Natural killer cell (primary cell): Measurements from ENCODE around the gene METRNL. TPM values are rescaled to one million over a fixed set of nuclear protein-coding genes. Genes with fewer than 3 reads are reported as not detected.

Experiments
- ATAC-seq, 3 donors: fragments of 150-1000 bp in 2 of 3; fragments of 200-7000 bp in 1 of 3; cut with Tn5 transposase; 1 replicate in 1 of 3; 2 replicates in 2 of 3; pipeline ENCODE4 v1.10.0; 2021; ENCODE audit warnings: mild to moderate bottlenecking in 2 of 3, moderate library complexity in 2 of 3
- DNase-seq, 2 donors: peaks; one replicate each; pipeline versions ENCODE4 v3.0.0 to v3.0.0-alpha.2; 2013 to 2021; ENCODE audit warnings: mixed read lengths in 1 of 2
- H3K27ac ChIP-seq: one replicate; pipeline ENCODE4 v1.5.1; 2013; ENCODE audit warnings: mild to moderate bottlenecking, low read length
- H3K27me3 ChIP-seq: one replicate; pipeline ENCODE4 v1.6.1; 2013; ENCODE audit warnings: low read length; ENCODE audit not compliant: control insufficient read depth, insufficient read depth
- H3K36me3 ChIP-seq: one replicate; pipeline ENCODE4 v1.6.1; 2013; ENCODE audit warnings: low read length; ENCODE audit not compliant: control insufficient read depth, insufficient read depth
- H3K4me1 ChIP-seq: one replicate; pipeline ENCODE4 v1.6.1; 2013; ENCODE audit warnings: low read length; ENCODE audit not compliant: control insufficient read depth, insufficient read depth
- H3K4me3 ChIP-seq: one replicate; pipeline ENCODE4 v1.5.1; 2013; ENCODE audit warnings: low read length
- H3K9me3 ChIP-seq: one replicate; pipeline ENCODE4 v1.6.1; 2013; ENCODE audit warnings: low read length; ENCODE audit not compliant: control insufficient read depth, insufficient read depth
- H3K27ac Mint-ChIP-seq, 2 donors: one replicate each; pipeline ENCODE4 v1.8.0; 2022; ENCODE audit warnings: mild to moderate bottlenecking in 2 of 2, mixed read lengths in 2 of 2, moderate library complexity in 1 of 2
- H3K27me3 Mint-ChIP-seq, 2 donors: one replicate each; pipeline ENCODE4 v1.8.0; 2022; ENCODE audit warnings: low read depth in 2 of 2, mixed read lengths in 2 of 2
- H3K36me3 Mint-ChIP-seq: one replicate; pipeline ENCODE4 v1.8.0; 2022; ENCODE audit warnings: mixed read lengths
- H3K4me1 Mint-ChIP-seq, 2 donors: one replicate each; pipeline ENCODE4 v1.8.0; 2022; ENCODE audit warnings: mixed read lengths in 2 of 2
- H3K4me3 Mint-ChIP-seq: one replicate; pipeline ENCODE4 v1.8.0; 2022; ENCODE audit warnings: mild to moderate bottlenecking, moderate library complexity, mixed read lengths
- H3K9me3 Mint-ChIP-seq, 2 donors: one replicate each; pipeline ENCODE4 v1.8.0; 2022; ENCODE audit warnings: mixed read lengths in 2 of 2
- CTCF ChIP-seq: fragments of 200-600 bp; IDR thresholded peaks from one replicate; pipeline ENCODE4 v1.8.0; 2022; ENCODE audit warnings: antibody characterized with exemption
- WGBS: methylation state at CpG from one replicate; pipeline ENCODE4 v1.1.7; 2013; ENCODE audit warnings: missing lambda C conversion rate; ENCODE audit not compliant: insufficient coverage; 5-methylcytosine and 5-hydroxymethylcytosine counted together
- intact Hi-C: fragments of 100-400 bp; cut with micrococcal nuclease; formaldehyde crosslinking; loops from one replicate; pipeline ENCODE4 v1.14.2; 2022
- total RNA-seq, 4 donors: library from RNA; stranded (reverse); fragments of 120-200 nt in 1 of 4; gene quantifications; one replicate each; pipeline versions ENCODE4 v1.2.3 to v1.2.4, GENCODE V29; 2013 to 2022

METRNL gene
- total RNA-seq, 3 donors from 2014 or later (not counting 1 experiment from before 2014, with no cell fraction given): 227 to 390 (median 325) TPM

GRCh38 chr17:83103943-83104311, 24.5 kb downstream of the METRNL start:
- no peak for ATAC-seq
- intact Hi-C loops: no loop called here
- TF ChIP-seq CTCF: no peak
- H3K4me3 Mint-ChIP-seq: peak overlapping the region; percentile 65
- 95% methylated on average over 10 of the region's 10 CpGs for WGBS
- no peak overlapping the region for H3K4me3 ChIP-seq
- no peak overlapping the region for H3K27ac ChIP-seq
- H3K27me3 ChIP-seq: peaks cover 20% of the 10 kb centered on the region
- peaks cover 0 to 10% of the 10 kb centered on the region in 2 donors for H3K27me3 Mint-ChIP-seq
- DNase-seq: no peak
- H3K27ac Mint-ChIP-seq: peak overlapping the region; percentile 57 to 69
- no peaks in the 10 kb centered on the region for H3K36me3 ChIP-seq
- no peaks in the 10 kb centered on the region for H3K36me3 Mint-ChIP-seq
- H3K9me3 Mint-ChIP-seq: no peaks in the 10 kb centered on the region
- H3K4me1 ChIP-seq: peaks cover 57% of the 10 kb centered on the region
- H3K9me3 ChIP-seq: no peaks in the 10 kb centered on the region
- peaks cover 12 to 51% of the 10 kb centered on the region in 2 donors for H3K4me1 Mint-ChIP-seq

GRCh38 chr17:83104577-83105505, 25.4 kb downstream of the METRNL start:
- H3K27me3 ChIP-seq: peaks cover 16% of the 10 kb centered on the region
- peaks cover 48% of the 10 kb centered on the region for H3K4me1 ChIP-seq
- Mint-ChIP-seq H3K27me3 (peaks cover 0 to 15% of the 10 kb centered on the region in 2 donors), H3K36me3 (no peaks in the 10 kb centered on the region), H3K27ac (peak overlapping the region; percentile 57 to 69), H3K9me3 (no peaks in the 10 kb centered on the region), H3K4me1 (peaks cover 12 to 47% of the 10 kb centered on the region in 2 donors), H3K4me3 (peak overlapping the region; percentile 42)
- peak in 1 of 3 donors; percentile 5 for ATAC-seq
- H3K27ac ChIP-seq: no peak overlapping the region
- intact Hi-C loops: no loop called here
- no peak overlapping the region for H3K4me3 ChIP-seq
- TF ChIP-seq CTCF: no peak
- no peak for DNase-seq
- 90% methylated on average over 45 of the region's 45 CpGs for WGBS
- H3K9me3 ChIP-seq: no peaks in the 10 kb centered on the region
- no peaks in the 10 kb centered on the region for H3K36me3 ChIP-seq

- Mint-ChIP-seq H3K4me3 (peak overlapping the region; percentile 21), H3K36me3 (no peaks in the 10 kb centered on the region), H3K27me3 (peaks cover under 1 to 17% of the 10 kb centered on the region in 2 donors), H3K9me3 (no peaks in the 10 kb centered on the region), H3K27ac (peak overlapping the region in 1 of 2 donors; percentile 31), H3K4me1 (peaks cover 12 to 40% of the 10 kb centered on the region in 2 donors)
- intact Hi-C loops: no loop called here
- no peak for TF ChIP-seq CTCF
- ATAC-seq (no peak), DNase-seq (no peak)
- Histone ChIP-seq H3K4me1 (peaks cover 42% of the 10 kb centered on the region), H3K36me3 (no peaks in the 10 kb centered on the region), H3K27me3 (peaks cover 15% of the 10 kb centered on the region), H3K27ac (no peak overlapping the region), H3K9me3 (no peaks in the 10 kb centered on the region), H3K4me3 (no peak overlapping the region)
- 80% methylated on average over 9 of the region's 10 CpGs for WGBS
Observed at GRCh38 chr17:83105512-83105911, 26.1 kb downstream of the METRNL start.
